ENCODE data around the gene MRGPRE. TPM values are rescaled to one million over a fixed set of nuclear protein-coding genes. Genes with fewer than 3 reads are reported as not detected.
"Not testable (repeated sequence)": the region's sequence is repeated elsewhere in the genome, so short reads cannot be mapped to it uniquely, and the experiment has no call there.

The MRGPRE gene
- not detected in 2 replicates for total RNA-seq
- long read RNA-seq = 0 reads

- peaks cover 38% of the 10 kb centered on the region for H3K27me3 Mint-ChIP-seq
- no peak within 1 kb of the TSS for H3K27ac Mint-ChIP-seq
Observed at GRCh38 chr11:3231851-3232744, at the start of gene MRGPRE. Gene MRGPRE, minus strand, starts transcription at chr11:3232417. Its CDS starts 3,618 bp downstream, at chr11:3228799.

GRCh38 chr11:3281146-3281545 is 48.9 kb upstream of the MRGPRE start:
- DNase-seq (ENCODE audit: low spot score, unreplicated experiment); H3K4me3 Mint-ChIP-seq (ENCODE audit: low read depth); H3K9me3 Mint-ChIP-seq (ENCODE audit: low read depth); H3K36me3 Mint-ChIP-seq (ENCODE audit: insufficient read depth); H3K27ac Mint-ChIP-seq; H3K27me3 Mint-ChIP-seq; H3K4me1 Mint-ChIP-seq (ENCODE audit: low read depth): not testable (repeated sequence)

More at GRCh38 chr11:3231851-3232744, at the start of gene MRGPRE:
- no peaks in the 10 kb centered on the region for H3K36me3 Mint-ChIP-seq (ENCODE audit: insufficient read depth)
- no peaks in the 10 kb centered on the region for H3K9me3 Mint-ChIP-seq (ENCODE audit: low read depth)
- H3K4me1 Mint-ChIP-seq (ENCODE audit: low read depth) = no peaks in the 10 kb centered on the region
- no peak for DNase-seq (ENCODE audit: low spot score, unreplicated experiment)
- no peak for TF ChIP-seq CTCF (IDR thresholded peaks at IDR 0.05; ENCODE audit: unreplicated experiment)
- H3K4me3 Mint-ChIP-seq (ENCODE audit: low read depth) = no peak within 1 kb of the TSS

- not testable (repeated sequence) for H3K27me3 Mint-ChIP-seq
Observed at GRCh38 chr11:3280662-3281061, 48.4 kb upstream of the MRGPRE start.

GRCh38 chr11:3278922-3279321 is 46.7 kb upstream of the MRGPRE start:
- H3K27ac Mint-ChIP-seq; H3K4me3 Mint-ChIP-seq (ENCODE audit: low read depth); H3K27me3 Mint-ChIP-seq; H3K36me3 Mint-ChIP-seq (ENCODE audit: insufficient read depth); H3K4me1 Mint-ChIP-seq (ENCODE audit: low read depth); DNase-seq (ENCODE audit: low spot score, unreplicated experiment); H3K9me3 Mint-ChIP-seq (ENCODE audit: low read depth): not testable (repeated sequence)

More at GRCh38 chr11:3280662-3281061, 48.4 kb upstream of the MRGPRE start:
- H3K4me1 Mint-ChIP-seq (ENCODE audit: low read depth); H3K9me3 Mint-ChIP-seq (ENCODE audit: low read depth); H3K4me3 Mint-ChIP-seq (ENCODE audit: low read depth); DNase-seq (ENCODE audit: low spot score, unreplicated experiment); H3K27ac Mint-ChIP-seq; H3K36me3 Mint-ChIP-seq (ENCODE audit: insufficient read depth): not testable (repeated sequence)

GRCh38 chr11:3273629-3274028 is 41.4 kb upstream of the MRGPRE start:
- not testable (repeated sequence) for H3K27ac Mint-ChIP-seq; H3K4me3 Mint-ChIP-seq (ENCODE audit: low read depth); H3K36me3 Mint-ChIP-seq (ENCODE audit: insufficient read depth); H3K4me1 Mint-ChIP-seq (ENCODE audit: low read depth); H3K27me3 Mint-ChIP-seq; DNase-seq (ENCODE audit: low spot score, unreplicated experiment); H3K9me3 Mint-ChIP-seq (ENCODE audit: low read depth)

- DNase-seq (ENCODE audit: low spot score, unreplicated experiment); H3K4me3 Mint-ChIP-seq (ENCODE audit: low read depth); H3K4me1 Mint-ChIP-seq (ENCODE audit: low read depth); H3K27ac Mint-ChIP-seq; H3K9me3 Mint-ChIP-seq (ENCODE audit: low read depth); H3K27me3 Mint-ChIP-seq; H3K36me3 Mint-ChIP-seq (ENCODE audit: insufficient read depth): not testable (repeated sequence)
Observed at GRCh38 chr11:3262548-3262947, 30.3 kb upstream of the MRGPRE start.

GRCh38 chr11:3261831-3262230 is 29.6 kb upstream of the MRGPRE start:
- H3K27me3 Mint-ChIP-seq; DNase-seq (ENCODE audit: low spot score, unreplicated experiment); H3K36me3 Mint-ChIP-seq (ENCODE audit: insufficient read depth); H3K4me3 Mint-ChIP-seq (ENCODE audit: low read depth); H3K9me3 Mint-ChIP-seq (ENCODE audit: low read depth); H3K27ac Mint-ChIP-seq; H3K4me1 Mint-ChIP-seq (ENCODE audit: low read depth): not testable (repeated sequence)

GRCh38 chr11:3257509-3257908 is 25.3 kb upstream of the MRGPRE start:
- not testable (repeated sequence) for H3K4me1 Mint-ChIP-seq (ENCODE audit: low read depth); H3K9me3 Mint-ChIP-seq (ENCODE audit: low read depth); H3K4me3 Mint-ChIP-seq (ENCODE audit: low read depth); H3K36me3 Mint-ChIP-seq (ENCODE audit: insufficient read depth); H3K27ac Mint-ChIP-seq; H3K27me3 Mint-ChIP-seq; DNase-seq (ENCODE audit: low spot score, unreplicated experiment)

- H3K27me3 Mint-ChIP-seq; DNase-seq (ENCODE audit: low spot score, unreplicated experiment); H3K27ac Mint-ChIP-seq; H3K9me3 Mint-ChIP-seq (ENCODE audit: low read depth); H3K36me3 Mint-ChIP-seq (ENCODE audit: insufficient read depth); H3K4me1 Mint-ChIP-seq (ENCODE audit: low read depth); H3K4me3 Mint-ChIP-seq (ENCODE audit: low read depth): not testable (repeated sequence)
Observed at GRCh38 chr11:3255241-3255640, 23.0 kb upstream of the MRGPRE start.

- H3K27ac Mint-ChIP-seq = not testable (repeated sequence)
Observed at GRCh38 chr11:3254773-3255172, 22.6 kb upstream of the MRGPRE start.

More at GRCh38 chr11:3254773-3255172, 22.6 kb upstream of the MRGPRE start:
- DNase-seq (ENCODE audit: low spot score, unreplicated experiment); H3K4me1 Mint-ChIP-seq (ENCODE audit: low read depth); H3K9me3 Mint-ChIP-seq (ENCODE audit: low read depth); H3K27me3 Mint-ChIP-seq; H3K36me3 Mint-ChIP-seq (ENCODE audit: insufficient read depth); H3K4me3 Mint-ChIP-seq (ENCODE audit: low read depth): not testable (repeated sequence)

All from progenitor cell of endocrine pancreas (in vitro differentiated cells).